NOMO-1 treated with dmso at 0.1 percent for 144 hours (cell line): Measurements from ENCODE around the gene TCAP.
"Not testable (repeated sequence)": the region's sequence is repeated elsewhere in the genome, so short reads cannot be mapped to it uniquely, and the experiment has no call there.

Experiments
- DNase-seq: peaks from one replicate; lab custom pipeline; 2025; ENCODE audit not compliant: unreplicated experiment; lab: John Stamatoyannopoulos, UW

Gene TCAP

DNA sequence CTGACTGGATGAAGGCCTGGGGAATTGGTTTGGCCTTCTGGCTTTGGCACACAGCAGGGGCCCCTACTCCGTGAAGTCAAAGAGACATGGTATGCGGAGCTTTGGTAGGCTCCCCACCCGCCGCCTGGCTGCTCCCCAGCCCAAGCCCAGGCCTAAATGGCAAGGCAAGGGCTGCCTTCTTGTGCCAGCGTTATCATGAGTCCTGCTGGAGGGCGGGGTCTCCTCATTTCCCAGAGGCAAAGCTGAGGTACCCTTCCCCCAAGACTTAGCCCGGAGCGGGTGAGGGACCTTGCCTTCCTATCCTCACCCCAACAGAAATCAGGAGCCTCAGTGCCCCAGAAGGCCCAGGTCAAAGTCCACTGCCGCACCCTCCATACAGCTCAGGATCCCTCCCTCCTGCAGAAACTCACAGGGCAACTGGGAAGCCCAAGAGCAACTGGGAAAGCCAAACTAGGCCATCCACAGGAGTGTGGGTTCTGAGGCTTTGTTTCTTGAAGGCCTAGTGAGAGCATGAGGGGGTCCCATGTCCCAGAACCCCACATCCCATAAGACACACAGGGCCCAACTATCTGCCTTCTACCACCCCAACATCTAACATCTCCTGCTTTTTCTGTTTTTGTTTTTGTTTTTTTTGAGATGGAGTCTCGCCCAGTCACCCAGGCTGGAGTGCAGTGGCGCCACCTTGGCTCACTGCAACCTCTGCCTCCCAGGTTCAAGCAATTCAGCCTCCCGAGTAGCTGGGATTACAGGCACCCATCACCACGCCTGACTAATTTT is 13.4 kb downstream of the TCAP start:
- no peak for DNase-seq

DNA sequence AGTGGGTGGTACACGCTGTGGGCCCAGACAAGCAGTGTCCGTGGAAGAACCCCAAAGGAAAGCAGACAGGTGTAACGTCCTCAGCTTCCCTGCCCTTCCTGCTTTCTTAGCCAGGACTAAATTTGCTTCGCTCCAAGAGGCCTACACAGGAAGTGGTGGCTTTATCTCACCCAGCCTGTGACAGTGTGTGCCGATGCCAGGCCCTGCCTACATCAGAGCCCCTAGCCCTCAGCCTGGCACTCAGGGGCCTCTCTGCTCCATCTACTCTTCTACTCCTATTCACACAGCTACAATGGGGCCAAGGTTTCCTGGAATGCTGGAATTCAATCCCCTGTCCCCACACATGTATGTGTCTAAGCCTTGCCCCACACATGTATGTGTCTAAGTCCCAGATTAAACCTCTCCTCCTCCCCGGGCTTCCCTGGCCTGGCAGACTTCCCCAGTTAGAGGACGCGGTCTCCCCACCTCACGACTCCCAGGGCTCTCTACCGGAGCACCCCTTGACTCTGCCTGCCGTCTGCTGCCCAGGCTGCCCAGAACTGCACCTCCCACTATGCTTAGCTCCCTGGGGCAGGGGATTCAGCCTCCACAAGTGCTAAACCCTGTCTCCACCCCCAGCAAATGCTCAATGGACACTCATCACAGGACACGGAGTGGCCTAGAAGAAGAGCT is 14.5 kb downstream of the TCAP start:
- DNase-seq: no peak

DNA sequence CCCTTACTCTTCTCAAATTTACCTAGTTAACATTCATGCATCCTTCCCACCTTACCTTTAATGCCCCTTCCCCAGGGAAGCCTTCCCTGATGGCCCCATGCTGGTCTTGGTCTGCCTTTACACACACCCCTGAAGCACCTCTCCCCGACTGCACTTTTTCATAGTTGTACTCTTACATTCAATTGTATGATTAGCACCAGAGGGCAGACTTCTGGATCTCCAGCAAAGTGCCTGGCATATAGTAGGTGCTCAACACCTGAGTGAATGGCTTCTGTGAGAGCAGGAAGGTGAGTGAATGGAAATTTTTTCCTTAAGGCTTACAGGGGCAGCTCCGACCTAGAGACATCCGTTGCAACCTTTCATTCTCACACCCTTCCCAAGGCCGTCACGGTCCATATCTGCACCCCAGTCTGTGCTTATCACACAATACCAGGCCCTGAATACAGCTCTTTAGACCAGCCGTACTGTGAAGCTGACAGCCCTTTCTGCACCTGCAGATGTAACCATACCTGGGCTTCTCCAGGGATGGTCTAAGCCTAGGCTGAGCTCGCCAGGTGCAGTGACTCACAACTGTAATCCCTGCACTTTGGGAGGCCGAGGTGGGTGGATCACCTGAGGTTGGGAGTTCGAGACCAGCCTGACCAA is 18.3 kb downstream of the TCAP start:
- no peak for DNase-seq

DNA sequence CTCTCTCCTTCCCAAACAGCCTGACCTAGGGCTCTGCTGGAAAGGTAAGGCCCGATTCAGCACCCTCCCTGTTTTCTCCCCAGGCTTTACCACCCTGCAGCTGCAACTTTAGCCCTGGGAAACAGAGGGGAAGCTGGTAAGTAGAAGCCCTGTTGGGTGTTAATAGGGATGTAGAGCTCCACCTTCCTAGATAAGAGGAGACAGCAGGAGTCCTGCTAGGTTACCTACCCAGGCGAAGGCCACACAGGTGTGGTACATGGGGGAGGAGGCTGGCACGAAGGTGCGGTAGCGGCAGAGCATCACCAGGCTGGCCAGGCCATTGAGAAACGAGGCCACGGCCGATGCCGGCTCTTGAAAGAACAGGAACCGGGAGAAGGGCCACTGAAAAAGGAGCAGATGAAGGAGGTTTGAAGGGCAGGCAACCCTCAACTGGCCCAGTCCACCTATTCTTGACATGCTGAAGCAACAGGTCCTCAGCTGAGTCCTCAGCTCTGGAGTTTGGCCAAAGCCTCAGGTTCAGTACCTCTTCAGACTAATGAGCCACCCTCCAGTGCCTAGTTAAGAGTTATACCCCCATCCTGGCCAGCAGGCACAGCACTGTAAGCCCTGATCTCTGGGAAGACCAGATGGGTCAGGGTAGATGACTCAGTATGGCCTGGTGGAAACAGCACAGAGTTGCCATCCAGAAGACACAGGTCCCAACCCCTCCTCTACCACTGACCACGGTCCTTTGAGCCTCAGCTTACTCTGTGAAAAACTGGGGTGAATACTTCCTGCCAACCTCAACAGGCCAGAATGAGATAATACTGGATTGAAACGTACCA is 19.4 kb downstream of the TCAP start:
- no peak for DNase-seq

DNA sequence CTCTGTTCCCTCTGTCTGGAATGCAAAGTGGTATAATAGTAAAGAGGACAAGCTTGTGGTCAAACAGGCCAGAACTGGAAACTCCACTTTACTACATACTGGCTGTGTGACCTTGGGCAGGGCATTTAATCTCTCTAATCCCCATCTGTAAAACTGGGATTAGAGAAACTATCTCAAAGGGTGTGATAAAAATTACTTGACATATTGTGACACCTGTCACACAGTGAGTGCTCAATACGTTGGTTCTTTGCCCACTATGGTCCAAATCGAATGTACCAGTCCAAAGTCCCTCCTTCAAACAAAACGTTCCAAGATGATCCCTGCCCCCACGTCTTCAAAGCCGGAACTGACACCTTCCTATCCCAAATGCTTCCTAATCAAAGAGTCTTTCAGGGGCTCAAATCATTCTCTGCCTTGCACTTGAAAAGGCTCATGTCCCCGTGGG is 22.0 kb downstream of the TCAP start:
- no peak for DNase-seq

DNA sequence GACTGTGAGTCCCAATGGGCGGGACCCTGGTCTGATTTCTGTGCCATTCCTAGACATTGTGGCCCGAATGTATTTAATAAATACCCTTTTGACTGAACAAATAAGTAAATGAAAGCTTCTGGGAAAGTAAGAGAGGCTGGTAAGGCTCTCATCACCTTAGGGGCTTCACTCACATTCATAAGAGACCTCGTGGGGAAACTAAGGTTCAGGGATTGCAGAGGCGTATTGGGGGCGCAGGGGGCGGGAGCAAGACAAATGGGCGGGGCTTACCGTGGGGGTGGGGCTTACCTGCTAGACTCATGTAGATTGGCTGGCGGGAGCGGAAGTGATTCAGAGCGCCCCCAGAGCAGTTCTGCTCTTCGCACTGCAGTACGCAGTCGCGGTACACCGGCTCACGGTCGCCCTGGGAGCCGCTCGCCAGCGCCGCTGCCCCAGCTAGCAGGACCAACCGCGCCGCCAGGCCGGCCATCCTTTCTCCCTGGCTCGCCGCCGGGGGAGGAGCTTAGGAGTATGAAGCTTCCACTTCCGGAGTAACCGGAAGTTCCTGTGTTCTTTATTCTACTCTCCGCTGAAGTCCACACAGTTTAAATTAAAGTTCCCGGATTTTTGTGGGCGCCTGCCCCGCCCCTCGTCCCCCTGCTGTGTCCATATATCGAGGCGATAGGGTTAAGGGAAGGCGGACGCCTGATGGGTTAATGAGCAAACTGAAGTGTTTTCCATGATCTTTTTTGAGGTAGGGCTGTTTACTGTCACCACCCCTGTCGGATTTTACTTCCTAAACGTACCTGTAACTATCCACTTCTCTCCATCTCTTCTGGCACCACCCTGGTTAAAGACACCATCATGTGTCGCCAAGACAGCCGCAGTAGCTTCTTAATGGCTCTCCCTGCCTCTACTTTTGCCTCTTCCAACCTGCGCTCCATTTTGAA is 22.7 kb downstream of the TCAP start, which contains the start of gene PGAP3:
TSS of gene PGAP3 (minus strand) at position 512 of the 929 bp plus-strand sequence. CDS start at position 469, 43 bp downstream.
- peak; percentile 70 for DNase-seq

DNA sequence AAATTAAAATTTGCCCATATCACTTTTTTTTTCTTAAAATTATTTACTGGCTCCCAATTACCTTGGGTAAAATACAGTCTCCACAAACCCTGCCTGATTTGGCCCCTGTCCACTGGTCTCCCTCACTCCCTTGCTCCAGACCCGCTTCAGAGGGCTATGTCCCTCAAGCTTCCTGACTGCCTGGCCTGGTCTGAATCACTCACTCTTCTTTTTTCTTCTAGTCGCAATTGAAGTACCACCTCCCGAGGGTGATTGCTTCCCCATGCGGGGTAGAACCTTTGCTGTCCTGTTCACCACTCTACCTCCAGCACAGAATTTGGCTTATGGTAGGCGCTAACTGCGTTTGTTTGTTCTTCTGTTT is 23.3 kb downstream of the TCAP start:
- no peak for DNase-seq

DNA sequence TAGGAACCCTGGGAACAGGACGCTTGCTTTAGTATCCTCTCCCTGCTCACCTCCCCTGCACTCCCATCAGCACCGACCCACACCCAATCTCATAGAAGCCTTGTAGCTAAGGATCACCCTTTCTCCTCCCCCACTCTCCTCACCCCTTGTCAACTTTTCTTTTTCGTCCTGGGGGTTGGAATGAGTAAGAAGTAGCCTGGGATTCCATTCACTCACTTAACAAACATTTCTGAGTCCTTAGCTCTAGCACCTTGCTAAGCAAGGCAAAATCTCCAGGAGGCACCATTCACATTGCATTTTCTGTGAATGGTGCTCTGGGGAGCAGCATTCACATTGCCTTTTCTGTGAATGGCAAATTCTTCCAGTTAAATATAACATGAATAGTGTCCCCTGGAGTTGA is 23.8 kb downstream of the TCAP start:
- no peak for DNase-seq

DNA sequence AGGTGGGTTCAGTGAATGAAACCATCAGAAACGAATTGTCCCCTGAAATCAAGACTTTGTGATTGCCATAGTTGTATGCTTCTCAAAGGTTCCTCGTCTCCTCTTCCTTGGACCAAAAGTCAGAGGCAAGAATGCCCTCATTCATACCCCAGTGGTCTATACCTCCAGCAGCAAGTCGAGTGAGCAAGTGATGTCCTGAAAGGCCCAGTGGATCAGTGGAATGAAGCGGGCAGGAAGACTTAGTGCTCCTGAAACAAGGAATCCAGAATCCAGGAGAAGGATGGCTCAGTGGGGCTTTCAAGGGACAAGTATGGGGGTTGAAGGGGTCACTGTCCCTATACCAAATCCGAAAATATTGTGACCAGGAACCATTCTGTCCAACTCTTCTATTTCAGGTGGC is 29.4 kb downstream of the TCAP start:
- no peak for DNase-seq

DNA sequence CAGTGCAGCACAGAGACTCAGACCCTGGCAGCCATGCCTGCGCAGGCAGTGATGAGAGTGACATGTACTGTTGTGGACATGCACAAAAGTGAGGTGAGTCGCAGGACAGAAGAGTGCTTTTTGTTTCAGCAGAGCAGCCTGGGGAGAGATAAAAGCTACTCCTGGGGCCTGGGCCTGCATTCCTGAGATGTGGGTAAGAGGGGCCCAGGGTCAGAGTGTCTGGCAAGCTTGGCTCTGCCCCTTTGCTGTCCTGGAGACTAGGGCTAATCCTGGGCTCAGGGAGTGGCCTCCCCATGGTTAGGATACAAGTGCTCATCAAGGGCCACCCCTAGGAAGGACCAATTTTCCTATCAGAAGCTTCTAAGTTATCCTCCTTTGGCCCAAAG is 29.9 kb downstream of the TCAP start:
- no peak for DNase-seq

DNA sequence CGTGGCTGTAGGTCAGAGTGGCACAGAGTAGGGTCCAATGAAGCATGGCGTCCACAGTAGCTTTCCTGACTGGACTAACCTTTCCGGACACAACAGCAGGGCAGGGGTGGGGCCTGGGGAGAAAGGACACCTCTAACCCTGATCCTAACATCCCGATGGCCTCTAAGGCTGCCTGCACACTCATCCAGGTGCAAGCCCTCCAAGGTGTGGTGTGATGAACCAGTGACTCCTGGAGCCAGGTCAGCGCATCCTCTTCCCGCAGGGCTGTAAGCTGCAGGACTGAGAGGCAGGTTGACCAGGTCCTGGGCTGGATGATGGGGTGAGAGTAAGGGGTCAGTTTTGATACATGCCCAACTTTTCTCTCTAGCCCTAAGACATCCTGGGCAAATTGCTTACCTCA is 31.6 kb downstream of the TCAP start:
- no peak for DNase-seq

DNA sequence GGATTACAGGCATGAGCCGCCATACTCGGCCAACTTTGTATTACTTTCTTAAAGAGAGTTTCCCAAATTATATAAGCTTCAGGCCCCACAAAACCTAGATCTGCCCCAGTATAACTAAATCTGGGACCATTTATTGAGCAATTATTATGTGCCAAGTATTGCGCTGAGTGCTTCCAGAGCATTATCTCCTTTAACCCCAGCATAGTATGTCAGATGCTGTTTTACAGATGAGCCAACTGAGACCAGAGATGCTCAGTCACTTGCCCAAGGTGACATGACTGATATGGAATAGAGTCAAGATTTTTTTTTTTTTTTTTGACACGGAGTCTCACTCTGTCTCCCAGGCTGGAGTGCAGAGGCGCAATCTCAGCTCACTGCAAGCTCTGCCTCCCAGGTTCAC is 32.8 kb downstream of the TCAP start:
- no peak for DNase-seq

DNA sequence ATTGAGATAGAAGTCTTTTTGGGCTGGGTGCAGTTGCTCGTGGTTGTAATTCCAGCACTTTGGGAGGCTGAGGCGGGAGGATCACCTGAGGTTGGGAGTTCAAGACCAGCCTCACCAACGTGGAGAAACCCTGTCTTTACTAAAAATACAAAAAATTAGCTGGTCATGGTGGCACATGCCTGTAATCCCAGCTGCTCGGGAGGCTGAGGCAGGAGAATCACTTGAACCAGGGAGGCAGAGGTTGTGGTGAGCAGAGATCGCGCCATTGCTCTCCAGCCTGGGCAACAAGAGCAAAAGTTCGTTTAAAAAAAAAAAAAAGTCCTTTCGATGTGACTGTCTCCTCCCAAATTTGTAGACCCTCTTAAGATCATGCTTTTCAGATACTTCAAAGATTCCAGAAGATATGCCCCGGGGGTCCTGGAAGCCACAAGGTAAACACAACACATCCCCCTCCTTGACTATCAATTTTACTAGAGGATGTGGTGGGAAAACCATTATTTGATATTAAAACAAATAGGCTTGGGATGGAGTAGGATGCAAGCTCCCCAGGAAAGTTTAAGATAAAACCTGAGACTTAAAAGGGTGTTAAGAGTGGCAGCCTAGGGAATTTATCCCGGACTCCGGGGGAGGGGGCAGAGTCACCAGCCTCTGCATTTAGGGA is 34.1 kb downstream of the TCAP start:
- DNase-seq: not testable (repeated sequence)

DNA sequence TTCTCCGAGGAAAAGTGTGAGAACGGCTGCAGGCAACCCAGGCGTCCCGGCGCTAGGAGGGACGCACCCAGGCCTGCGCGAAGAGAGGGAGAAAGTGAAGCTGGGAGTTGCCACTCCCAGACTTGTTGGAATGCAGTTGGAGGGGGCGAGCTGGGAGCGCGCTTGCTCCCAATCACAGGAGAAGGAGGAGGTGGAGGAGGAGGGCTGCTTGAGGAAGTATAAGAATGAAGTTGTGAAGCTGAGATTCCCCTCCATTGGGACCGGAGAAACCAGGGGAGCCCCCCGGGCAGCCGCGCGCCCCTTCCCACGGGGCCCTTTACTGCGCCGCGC is 34.6 kb downstream of the TCAP start, which contains the start of gene ERBB2:
TSS of gene ERBB2 (plus strand) at position 247 of the 330 bp plus-strand sequence. CDS start 175 bp downstream, outside the sequence.
- no peak for DNase-seq

DNA sequence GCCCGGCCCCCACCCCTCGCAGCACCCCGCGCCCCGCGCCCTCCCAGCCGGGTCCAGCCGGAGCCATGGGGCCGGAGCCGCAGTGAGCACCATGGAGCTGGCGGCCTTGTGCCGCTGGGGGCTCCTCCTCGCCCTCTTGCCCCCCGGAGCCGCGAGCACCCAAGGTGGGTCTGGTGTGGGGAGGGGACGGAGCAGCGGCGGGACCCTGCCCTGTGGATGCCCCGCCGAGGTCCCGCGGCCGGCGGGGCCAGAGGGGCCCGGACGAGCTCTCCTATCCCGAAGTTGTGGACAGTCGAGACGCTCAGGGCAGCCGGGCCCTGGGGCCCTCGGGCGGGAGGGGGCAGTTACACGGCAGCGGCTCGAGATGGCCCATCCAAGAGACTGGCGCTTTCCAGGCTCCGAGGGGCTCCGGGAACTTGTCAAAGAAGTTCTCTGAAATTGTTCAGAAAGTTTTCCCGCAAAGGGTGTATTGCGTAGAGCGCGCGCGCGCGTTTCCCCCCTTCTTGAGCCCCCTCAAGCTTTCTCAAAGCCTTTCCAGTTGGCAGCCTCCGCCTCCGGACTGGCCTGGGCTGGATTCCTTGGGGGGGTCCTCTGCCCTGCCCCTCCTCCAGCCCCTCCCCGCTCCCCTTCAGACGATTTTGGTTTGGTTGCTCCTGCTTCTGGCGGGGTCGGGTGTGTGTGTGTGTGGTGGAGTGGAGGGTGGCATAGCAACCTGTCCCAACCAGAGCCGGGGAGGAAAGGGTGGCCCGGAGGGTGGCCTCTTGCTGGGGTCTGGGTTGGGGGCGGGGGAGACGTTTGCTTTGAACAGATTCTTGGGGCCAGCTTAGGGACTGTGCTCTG is 35.2 kb downstream of the TCAP start:
- DNase-seq: no peak

DNA sequence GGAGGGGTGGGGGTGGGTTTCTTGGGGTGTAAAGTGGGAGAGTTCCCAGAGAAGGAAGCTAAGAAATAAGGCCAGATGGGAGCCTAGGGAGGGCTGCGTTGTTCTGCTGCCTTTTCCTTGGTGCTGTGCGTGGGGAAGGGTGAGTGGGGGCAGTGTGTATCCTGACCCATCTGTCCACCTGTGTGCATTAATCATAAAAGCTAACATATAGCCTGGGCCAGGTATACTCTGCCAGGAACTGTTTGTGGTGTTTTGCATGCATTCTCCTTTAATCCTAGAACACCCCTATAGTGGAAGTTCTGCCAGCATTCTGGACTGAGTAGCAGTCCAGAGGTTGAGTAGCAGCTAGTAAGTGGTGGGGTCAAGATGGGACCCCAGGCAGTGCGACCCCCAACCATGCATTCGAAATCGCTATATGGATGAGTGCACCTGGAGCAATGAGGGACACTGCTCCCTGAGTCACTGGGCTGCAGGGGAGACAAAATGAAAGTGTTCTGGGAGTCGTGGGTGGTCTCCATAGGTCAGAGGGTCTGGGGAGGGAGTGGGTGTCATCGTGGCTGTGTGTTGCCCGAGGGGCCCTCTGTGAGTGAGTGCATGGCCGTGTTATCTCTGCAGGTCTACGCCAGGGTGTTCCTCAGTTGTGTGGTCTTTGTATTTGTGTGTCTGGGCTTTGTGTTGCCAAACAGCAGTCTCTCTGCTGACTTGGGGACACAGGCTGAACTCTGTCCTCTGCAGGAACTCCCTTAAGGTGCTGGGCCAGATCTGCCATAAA is 36.0 kb downstream of the TCAP start:
- DNase-seq: no peak

DNA sequence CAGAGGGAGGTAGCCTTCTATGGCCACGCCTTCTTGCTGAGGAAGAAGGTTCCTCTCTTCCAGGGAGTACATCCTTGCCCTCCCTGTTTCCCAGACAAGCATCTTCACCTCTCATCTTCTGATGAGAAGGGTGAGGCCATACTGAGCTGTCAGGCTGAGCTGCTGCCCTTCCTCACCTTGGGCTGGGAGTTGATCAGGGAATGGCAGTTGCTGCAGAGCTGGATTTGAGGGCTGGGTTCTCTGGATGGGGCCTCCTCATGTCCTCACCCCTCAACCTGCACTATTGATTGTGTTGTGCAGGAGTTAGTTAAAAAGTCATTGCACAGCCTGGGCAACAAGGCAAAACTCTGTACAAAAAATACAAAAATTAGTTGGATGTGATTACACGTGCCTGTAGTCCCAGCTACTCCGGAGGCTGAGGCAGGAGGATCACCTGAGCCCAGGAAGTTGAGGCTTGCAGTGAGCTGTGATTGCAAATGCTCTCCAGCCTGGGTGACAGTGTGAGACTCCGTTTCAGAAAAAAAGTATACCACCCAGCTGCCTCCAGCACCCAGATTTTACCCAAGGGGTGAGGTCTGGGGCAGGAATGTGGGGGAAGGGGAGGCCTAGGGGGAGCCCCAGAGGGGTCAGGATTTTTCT is 36.8 kb downstream of the TCAP start:
- no peak for DNase-seq
